HG02642 (cell line): Measurements from ENCODE around the gene E2F8.
"Not testable (repeated sequence)": the region's sequence is repeated elsewhere in the genome, so short reads cannot be mapped to it uniquely, and the experiment has no call there.

Source experiments
- ATAC-seq: cut with Tn5 transposase; IDR thresholded peaks from one replicate; pipeline ENCODE4 v1.9.1; 2021; ENCODE audit warnings: mild to moderate bottlenecking; ENCODE audit not compliant: unreplicated experiment, poor library complexity

The E2F8 gene, protein sequence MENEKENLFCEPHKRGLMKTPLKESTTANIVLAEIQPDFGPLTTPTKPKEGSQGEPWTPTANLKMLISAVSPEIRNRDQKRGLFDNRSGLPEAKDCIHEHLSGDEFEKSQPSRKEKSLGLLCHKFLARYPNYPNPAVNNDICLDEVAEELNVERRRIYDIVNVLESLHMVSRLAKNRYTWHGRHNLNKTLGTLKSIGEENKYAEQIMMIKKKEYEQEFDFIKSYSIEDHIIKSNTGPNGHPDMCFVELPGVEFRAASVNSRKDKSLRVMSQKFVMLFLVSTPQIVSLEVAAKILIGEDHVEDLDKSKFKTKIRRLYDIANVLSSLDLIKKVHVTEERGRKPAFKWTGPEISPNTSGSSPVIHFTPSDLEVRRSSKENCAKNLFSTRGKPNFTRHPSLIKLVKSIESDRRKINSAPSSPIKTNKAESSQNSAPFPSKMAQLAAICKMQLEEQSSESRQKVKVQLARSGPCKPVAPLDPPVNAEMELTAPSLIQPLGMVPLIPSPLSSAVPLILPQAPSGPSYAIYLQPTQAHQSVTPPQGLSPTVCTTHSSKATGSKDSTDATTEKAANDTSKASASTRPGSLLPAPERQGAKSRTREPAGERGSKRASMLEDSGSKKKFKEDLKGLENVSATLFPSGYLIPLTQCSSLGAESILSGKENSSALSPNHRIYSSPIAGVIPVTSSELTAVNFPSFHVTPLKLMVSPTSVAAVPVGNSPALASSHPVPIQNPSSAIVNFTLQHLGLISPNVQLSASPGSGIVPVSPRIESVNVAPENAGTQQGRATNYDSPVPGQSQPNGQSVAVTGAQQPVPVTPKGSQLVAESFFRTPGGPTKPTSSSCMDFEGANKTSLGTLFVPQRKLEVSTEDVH

GRCh38 chr11:19240420-19241259, at the start of gene E2F8:
Gene E2F8, minus strand, starts transcription at chr11:19240945. Its CDS starts 824 bp downstream, at chr11:19240121.
- ATAC-seq = peak; percentile 91

DNA sequence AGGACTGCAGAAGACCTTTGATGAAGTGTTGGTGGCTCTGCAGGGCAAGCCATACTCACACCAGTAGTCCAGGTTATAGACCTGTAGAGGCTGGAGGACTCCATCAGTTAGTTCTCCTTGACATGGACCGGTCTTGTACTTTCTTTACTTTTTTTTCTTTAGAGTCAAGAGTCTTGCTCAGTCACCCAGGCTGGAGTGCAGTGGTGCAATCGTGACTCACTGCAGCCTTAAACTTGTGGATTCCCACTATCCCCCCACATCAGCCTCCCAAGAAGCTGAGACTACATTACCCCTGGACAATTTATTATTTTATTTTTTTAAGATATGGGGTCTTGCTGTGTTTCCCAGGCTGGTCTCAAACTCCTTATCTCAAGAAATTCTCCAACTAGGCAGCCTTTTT, 49.6 kb upstream of the E2F8 start:
- no peak for ATAC-seq

- no peak for ATAC-seq
Measured at GRCh38 chr11:19288256-19288655, 47.5 kb upstream of the E2F8 start.

GRCh38 chr11:19286411-19286810, 45.7 kb upstream of the E2F8 start:
- no peak for ATAC-seq

GRCh38 chr11:19284881-19285280, 44.1 kb upstream of the E2F8 start:
- no peak for ATAC-seq

DNA sequence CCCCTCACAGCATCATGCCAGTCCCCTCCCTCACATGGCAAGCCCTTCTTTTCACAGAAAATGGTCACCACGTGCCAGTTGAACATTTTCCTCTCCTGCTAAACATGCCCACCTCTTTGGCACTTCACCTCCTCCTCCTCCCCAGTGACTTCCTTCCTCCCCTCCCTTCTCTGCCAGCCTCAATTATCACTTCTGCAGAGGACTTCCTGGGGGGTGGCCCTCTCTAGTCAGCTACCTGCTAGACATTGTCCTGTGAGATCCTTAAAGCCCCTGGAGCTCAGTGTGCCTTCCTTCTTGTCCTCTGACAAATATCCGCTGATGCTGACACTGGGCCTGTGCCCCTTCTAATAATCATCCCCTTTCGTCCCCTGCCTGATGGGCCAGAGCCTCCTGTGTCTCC, 43.2 kb upstream of the E2F8 start:
- no peak for ATAC-seq

GRCh38 chr11:19281555-19281954, 40.8 kb upstream of the E2F8 start:
- no peak for ATAC-seq

- no peak for ATAC-seq
Measured at GRCh38 chr11:19281041-19281440, 40.3 kb upstream of the E2F8 start.

DNA sequence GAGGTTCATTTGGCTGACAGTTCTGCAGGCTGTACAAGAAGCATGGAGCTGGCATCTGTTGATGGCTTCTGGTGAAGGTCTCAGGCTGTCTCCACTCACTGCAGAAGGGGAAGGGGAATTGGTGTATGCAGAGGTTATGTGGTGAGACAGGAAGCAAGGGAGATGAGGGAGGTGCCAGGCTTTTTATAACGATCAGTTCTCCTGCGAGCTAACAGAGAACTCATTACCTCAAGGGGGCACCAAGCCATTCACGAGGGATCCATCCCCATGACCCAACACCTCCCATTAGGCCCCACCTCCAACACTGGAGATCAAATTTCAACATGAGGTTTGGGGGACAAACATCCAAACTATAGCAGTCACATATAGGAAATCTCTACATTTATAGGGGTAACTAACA, 38.7 kb upstream of the E2F8 start:
- ATAC-seq = no peak

GRCh38 chr11:19276859-19277808, 36.4 kb upstream of the E2F8 start:
- ATAC-seq = no peak

DNA sequence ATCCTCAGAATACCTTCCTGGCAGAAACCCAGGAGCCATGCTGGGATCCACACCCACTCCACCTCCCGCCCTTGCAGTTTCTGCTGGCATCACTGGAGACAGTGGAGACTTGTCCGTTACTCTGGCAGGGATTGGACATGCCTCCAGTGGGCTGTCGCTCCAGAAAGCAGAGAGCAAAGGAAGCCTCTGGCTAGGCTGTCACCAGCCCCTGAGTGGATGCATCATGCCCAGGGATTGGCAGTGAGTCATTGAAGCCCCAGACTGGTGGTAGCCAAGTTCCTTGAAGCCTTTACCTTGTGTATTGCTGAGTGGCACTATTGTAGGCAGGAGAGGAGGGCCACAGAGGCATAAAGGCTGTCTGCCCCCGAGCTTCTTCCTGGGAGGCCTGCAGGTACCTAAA, 34.8 kb upstream of the E2F8 start:
- ATAC-seq = no peak

DNA sequence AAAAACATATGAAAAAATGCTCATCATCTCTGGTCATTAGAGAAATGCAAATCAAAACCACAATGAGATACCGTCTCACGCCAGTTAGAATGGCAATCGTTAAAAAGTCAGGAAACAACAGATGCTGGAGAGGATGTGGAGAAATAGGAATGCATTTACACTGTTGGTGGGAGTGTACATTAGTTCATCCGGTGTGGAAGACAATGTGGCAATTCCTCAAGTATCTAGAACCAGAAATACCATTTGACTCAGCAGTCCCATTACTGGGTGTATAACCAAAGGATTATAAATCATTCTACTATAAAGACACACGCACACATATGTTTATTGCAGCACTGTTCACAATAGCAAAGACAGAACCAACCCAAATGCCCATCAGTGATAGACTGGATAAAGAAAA, 32.5 kb upstream of the E2F8 start:
- not testable (repeated sequence) for ATAC-seq

DNA sequence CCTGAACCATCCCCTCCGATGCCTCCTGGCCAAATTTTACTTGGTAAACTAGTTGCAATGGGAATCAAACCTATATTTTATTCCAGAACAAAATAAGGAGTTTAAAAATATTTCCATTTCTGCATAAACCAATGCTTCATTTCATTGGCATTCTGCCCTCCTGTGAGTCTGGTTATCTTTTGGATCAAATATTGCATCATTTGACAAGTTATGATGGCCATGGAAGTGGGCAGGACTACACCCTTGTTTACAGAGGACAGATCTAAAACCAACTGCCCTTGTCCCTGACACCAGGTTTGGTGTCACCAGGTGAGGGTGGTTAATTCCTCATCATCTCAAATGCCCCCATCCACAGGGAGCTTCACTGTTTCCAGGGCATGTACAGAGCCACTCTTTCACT, 28.2 kb upstream of the E2F8 start:
- ATAC-seq = no peak

- no peak for ATAC-seq
Measured at GRCh38 chr11:19267567-19267966, 26.8 kb upstream of the E2F8 start.

- no peak for ATAC-seq
Measured at GRCh38 chr11:19263333-19263732, 22.6 kb upstream of the E2F8 start.

DNA sequence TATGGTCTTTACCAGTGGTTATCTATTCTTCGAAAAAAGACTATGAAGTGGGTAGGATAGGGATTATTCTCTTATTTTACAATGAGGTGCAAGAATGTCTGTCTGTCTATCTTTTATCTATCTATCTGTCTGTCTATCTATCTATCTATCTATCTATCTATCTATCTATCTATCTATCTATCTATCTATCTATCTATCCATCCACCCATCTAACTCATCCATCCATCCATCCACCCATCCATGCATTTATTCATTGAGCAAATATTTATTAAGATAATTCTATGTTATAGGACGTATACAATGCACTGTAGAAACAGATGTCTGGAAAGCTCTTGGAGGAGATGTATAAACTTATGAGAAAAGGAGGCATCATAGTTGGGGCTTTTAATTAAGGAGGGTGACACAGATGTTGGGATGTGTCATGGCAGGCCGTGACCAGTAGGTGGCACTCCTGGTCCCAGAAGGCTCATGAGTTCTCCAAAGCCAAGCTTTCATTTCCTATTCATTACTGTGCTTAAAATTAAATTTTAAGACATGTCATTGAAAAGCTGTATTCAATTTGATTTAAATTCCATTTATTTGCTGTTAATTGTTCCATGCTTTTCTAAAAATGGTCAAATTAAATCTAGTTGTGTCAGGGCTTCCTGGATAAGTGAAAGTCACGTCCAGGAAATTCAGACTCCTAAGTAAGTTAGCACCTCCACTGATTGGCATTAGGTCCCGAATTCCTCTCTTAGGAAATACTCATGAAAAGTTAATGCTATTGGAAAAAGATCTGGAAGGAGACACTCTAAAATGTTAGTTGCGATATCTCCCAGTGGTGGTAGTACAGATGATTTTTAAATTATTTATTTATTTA, 19.0 kb upstream of the E2F8 start:
- ATAC-seq = peak; percentile 62

GRCh38 chr11:19258641-19259230, 18.0 kb upstream of the E2F8 start:
- ATAC-seq = no peak

DNA sequence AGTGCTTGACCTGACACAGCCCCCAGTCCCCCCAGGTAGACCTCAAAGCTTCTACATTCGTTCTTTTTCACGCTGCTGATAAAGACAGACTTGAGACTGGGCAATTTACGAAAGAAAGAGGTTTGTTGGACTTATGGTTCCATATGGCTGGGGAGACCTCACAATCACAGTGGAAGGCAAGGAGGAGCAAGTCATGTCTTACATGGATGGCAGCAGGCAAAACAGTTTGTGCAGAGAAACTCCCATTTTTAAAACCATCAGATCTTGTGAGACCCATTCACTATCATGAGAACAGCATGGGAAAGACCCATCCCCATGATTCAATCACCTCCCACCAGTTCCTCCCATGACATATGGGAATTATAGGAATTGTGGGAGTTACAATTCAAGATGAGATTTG, 13.7 kb upstream of the E2F8 start:
- ATAC-seq = not testable (repeated sequence)
